ENCODE measurements around the gene CCDC177. TPM values are rescaled to one million over a fixed set of nuclear protein-coding genes. Genes with fewer than 3 reads are reported as not detected.

Gene CCDC177
- total RNA-seq, result not detected in 2 replicates

DNA sequence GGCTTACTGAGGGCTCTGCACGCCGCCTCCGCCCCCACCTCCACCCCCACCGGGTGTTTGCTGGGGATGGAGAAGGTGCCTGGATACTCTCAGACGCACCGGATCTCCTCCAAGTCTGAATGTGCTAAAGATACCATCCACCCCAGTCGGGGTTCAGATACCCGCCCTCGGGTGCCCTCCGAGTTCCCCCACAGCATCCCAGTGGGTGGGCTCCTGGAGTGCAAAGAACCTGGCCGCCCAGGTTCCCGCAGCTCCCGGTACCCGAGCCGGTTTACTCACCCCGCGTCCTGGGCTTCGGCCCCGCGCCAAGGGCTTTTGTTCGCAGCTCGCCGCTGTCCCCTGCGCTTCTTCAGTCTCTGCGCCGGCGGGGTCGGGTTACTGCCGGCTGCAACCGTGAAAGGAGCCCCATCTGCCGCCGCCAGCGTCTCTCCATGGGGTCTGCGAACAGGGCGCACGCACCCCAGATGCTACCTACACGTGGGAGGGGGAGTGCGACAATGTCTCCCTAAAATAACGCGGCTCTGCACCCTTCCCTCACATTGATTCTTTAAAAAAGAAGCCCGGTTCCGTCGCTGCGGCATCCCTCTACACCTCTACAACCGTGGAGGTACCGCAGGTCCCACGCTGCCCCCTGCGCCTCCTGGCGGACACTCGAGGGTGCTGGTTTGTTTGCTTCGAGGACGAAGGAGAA lies at the start of gene CCDC177:
Gene CCDC177 (minus strand): TSS at position 609 of the 691 bp plus-strand sequence. CDS start 1,249 bp downstream, outside the sequence.
- DNase-seq (ENCODE audit: extremely low read depth, low read depth, low spot score), result no peak

DNA sequence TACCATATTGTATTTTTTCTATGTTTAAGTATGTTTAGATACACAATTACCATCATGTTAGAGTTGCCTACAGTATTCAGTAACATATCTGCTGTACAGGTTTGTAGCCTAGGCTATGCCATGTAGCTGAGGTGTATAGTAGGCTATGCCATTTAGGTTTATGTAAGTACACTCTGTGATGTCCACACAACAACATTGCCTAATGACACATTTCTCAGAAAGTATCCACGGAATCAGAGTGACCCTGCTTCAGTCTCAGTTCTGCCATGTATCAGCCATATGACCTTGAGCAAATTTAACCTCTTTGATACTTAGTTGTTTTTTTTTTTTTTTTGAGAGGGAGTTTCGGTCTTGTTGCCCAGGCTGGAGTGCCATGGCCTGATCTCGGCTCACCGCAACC lies 49.5 kb upstream of the CCDC177 start:
- DNase-seq (ENCODE audit: extremely low read depth, low read depth, low spot score), result no peak

DNA sequence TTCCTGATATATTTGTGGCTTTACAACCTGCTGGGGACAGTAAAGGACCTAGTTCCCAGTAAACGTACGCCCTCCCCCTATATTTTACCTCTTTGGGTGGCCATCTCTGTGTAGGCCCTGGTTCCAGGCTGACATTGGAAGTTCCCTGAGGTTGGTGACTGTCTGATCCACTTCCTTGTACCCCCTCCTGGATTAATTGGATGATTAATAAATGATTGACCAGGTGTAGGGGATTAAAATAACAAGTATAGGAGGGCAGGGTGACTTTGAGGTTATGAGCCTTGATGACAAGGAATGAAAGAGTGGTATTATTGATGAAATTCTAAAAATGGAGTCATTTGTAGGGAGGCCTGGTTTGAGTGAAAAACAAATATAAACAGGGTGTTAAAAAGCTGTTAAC lies 46.3 kb upstream of the CCDC177 start:
- DNase-seq (ENCODE audit: extremely low read depth, low read depth, low spot score), result no peak

DNA sequence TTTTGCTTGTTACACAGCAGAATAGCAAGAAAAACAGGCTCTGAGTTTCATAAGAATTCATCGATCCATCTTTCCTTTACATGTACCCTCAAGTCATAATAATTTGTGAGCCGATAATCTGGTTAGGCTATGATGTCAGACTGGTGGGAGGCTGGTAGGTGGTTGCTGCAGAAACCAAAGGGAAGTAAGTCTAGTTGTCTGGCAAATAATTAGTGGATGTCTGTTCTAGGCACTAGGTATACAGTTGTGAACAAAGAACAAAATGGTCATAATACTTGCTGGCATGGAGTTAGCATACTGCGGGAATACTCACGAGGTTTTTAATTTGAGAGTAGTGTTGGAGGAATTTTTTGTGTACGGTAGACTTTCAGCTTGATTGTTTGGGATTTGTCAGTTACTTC lies 45.5 kb upstream of the CCDC177 start:
- no peak for DNase-seq (ENCODE audit: extremely low read depth, low read depth, low spot score)

DNA sequence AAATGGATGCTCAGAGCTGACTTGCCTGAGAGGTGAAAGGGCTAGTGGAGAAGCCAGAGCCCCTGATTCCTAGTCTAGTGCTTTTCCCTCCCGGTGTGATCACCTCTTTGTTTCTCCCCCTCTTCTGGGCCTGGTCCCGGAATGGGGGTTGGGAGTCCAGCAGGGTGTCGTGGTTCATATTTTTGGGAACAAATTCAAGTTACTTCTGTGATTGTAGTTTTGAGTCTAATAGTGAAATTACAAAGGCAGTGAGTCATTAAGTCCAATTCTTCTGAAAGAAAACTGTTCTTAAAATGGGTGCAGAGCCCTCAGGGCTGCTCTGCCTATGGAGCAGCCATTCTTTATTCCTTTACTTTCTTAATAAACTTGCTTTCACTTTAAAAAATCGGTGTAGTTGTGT lies 44.3 kb upstream of the CCDC177 start:
- DNase-seq (ENCODE audit: extremely low read depth, low read depth, low spot score), result no peak

DNA sequence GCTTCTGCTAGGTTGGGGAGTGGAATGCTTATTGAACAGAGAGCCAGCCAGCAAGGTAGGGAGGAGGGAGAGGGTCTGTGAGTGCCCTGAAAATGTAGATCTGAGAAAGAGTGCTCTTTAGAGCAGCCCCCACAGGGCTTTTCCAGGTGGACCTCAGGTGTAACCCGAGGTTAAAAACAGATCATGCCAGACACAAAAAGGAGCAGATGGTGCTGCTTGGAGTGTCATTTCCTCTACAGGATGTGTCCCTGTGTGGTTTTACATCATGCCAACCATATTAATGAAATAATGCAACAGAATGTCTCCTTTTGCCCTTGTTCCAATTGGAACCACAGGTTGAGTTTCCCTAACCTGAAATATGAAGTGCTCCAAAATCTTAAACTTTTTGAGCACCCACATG lies 43.1 kb upstream of the CCDC177 start:
- DNase-seq (ENCODE audit: extremely low read depth, low read depth, low spot score), result no peak

DNA sequence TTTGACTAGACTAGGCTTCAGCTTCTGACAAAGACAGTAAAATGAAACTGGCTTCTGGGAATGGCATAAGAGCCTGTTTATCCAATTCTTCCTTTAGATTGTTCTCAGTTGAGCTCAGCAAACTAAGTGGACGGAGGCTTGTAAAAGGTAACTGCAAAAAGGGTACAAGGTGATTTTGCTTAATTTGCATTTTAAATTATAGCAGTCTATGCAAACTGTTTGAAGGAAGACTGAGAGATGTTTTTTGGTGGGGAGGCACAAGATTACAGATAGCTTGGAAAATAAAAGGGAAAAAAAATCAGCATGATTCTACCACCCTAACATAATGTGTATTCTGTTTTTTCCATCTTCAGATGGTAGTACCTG lies 41.7 kb upstream of the CCDC177 start:
- DNase-seq (ENCODE audit: extremely low read depth, low read depth, low spot score), result no peak

DNA sequence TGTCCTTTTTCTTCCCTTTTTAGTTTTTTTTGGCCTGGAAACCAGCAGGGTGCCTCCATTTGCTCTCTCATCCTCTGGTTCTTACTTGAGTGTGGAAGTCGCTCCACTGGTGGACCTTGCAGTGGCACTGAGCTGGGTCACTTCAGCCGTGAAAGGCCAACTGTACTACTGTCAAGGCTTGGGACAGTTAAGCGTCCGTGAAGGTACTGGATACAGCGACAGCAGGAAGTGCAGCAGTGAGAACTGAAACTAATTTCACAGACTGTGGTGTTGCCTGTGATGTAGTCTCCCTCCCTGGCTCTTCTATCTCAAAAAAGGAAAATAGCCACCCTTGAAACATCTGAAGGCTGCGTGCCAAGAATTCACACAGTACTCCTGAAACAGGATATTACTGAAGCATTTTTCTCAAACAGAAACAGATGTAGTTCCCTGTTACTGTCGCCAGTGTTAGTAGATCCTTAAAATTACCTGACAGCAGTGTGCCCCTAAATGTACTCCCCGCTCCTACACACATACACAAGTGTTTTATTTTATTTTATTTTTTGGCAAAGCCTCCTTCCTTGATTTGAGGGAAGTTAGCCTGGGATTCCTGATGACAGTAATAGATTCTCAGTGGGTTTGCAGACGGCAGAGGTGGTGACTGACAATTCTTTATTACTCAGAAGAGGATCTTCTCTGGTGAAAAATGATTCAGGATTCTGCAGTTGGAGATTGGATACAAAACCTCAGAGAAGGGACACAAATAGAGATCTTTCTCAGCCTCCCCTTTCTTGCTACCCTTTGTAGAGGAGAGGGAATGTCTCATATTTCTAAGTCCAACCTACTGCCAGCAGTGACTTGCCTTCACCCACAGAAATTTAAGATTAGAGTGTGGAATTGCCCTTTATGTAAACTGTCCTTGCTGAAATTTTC lies 41.1 kb upstream of the CCDC177 start:
- peak; percentile 45 for DNase-seq (ENCODE audit: extremely low read depth, low read depth, low spot score)

DNA sequence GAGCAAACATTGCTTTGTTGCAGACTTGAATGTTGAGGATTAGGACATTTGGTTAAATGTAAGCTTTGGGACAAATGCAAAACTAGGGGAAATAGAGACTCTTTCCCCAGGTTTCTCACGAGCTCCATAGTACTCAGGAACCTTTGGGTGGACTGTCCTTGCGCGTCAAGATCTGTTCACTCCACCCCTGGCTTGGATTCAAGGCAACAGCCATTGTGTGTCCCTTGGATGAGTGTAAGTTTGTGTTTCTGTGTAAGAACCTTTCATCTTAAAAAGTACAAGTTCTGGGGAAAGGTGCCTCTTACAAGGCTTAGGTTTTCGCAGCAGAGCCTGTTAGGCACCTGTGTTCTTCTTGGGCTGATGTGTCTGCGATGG lies 40.4 kb upstream of the CCDC177 start:
- no peak for DNase-seq (ENCODE audit: extremely low read depth, low read depth, low spot score)

DNA sequence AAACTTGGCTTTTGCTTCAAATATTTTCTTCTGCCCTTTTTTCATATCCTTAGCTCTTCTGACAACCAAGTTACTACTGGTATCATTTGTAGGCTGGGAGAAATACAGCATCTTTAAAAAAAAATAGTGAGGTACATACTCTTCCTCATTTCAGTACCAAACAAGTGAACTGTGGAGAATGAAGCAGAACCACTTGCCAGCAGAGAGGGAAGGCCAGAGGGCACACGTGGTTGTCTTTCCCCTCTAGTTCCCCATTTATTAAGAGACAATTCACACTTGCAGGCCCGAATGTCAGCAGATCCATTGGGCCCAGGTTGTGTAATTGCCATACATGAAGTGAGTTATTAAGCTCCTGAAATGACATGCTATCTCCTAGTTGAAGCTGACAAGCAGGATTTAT lies 39.9 kb upstream of the CCDC177 start:
- no peak for DNase-seq (ENCODE audit: extremely low read depth, low read depth, low spot score)

DNA sequence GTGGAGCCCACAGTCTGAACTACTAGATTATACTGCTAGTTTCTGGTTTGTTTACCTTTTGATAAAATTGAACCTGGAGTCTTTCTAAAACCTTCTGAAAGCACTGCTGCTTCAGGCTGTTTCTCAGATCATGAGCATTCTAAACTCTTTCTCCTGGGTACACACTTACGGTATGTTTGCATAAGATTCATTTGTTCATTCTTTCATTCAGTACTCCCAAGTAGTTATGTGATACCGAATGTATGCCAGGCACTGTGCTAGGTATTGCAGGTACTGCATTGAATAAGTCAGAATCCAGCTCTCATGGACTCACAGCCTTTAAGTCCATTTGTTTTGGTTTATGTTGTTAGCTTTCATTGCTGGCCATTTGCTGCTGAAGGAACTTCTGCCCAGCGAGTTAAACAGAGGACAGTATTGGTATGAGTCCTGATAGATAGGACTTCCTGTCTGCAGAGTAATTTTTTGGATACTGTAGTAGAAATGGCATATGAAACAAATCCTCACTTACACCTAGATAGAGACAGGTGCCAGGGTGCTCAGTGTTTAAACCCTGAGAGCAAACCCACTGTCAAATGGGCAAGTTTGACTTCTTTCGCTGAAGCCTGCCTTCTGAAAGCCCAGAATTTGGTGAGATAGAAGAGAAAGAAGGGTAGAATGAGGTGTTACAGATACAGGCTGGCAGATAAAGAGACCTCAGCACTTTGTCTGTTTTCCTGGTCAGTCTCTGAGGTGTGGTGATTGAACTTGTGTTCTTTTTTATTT lies 38.8 kb upstream of the CCDC177 start:
- DNase-seq (ENCODE audit: extremely low read depth, low read depth, low spot score), result no peak

DNA sequence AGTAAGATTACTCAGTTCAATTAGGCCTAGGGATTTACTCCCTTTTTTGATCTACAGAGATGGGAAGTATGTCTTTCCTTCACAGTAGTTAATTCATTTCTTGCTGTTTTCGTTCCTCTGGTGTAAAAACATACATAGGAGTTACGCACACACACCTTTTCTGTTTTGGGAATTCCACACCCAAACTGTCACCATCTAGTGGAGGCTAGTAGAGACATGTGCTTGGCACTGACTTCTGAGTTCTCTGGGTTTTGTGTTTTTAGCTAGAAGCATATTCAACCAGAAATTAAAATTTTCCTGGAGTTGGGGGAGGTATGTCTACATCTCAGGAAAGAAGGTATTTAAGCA lies 38.1 kb upstream of the CCDC177 start:
- no peak for DNase-seq (ENCODE audit: extremely low read depth, low read depth, low spot score)

DNA sequence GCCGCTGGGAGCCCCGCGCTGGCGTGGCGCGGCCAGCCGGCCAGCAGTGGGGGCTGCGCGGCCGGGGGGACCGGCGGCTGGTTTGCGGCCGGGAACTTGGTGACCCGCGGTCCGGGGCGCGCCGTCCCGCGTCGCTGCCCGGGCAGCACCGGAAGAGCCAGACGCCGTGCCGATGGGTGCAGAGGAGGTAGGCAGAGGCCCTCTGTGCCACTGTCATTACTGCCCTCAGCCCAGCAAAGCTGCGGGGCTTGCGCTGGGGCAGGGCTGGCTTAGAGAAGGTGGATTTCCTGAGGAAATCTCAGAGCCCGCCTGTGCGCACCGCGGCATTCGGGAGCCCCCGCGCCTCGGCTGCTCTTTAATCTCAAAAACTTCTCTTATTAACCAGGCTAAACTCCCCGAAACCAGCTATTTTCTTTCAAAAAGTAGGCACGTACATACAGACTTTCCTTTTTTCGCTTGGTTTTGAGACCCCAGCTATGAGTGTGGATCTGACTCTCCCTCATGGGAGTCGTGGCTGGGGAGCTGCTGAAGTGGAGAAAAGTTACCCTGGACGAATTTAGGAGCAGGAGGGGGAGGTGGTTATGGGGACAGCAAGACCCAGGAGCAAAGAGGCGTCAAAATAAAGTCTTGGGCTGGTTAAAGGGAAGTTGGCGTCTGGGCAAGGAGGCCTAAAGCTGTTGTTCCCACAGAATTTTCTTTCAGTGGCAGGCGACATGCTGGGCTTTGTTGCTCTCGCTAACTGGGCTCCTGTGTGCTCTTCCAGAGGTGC lies 37.5 kb upstream of the CCDC177 start:
- no peak for DNase-seq (ENCODE audit: extremely low read depth, low read depth, low spot score)

DNA sequence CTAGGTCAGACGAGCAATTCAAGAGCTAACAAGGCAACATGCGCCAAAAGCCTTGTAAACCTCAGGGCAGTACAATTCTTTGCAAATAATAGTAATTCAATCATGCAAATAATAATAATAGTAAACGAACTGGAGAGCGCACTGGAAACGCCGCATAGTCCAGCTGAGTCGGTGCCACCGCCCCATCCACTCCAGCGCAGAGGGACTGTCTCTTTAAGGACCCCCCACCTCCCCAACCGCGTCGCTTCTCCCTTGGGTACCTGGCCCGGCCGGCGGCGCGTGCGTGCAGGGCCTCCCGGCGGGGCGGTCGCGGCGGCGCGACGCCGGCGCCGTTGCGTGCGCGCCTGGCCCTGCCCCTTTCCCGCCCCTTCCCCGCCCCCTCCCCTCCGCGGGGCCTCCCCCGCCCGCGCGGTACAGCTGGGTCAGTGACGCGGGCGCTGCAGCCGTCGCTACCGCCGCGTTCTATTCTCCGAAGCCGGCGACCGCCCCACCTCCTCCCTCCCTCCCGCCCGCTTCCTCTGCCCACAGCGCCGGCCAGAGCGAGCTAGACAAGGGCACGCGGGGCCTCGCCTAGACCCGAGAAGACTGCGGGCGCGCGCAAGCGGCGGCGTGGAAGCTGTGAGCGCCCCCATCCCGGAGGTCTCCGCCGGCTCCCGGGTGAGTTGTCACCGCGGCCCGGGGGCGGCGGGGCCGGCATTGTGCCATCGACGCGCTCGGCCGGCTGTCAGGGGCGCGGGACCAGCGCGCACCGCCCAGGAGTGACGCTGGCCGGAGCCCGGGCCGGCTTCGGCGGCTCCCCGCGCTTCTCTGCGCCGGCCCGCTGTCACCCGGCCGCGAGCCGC lies 36.7 kb upstream of the CCDC177 start, which contains the start of gene SUSD6:
Gene SUSD6 (plus strand): TSS at position 425 of the 842 bp plus-strand sequence. CDS start 46,997 bp downstream, outside the sequence.
- no peak for DNase-seq (ENCODE audit: extremely low read depth, low read depth, low spot score)

DNA sequence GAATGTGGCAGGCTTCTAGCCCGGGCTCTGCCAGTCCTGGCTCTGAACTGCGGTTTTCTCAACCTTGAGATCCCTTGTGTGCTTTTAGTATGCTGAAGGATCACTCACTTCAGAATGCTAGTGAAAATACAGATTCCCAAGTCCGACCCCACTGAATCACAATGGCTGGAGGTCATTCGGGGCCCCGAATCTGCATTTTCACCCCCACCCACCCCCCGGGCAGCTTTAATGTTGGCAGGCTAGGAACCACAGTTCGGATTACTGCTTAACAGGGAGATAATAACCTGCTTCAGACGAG lies 36.2 kb upstream of the CCDC177 start:
- no peak for DNase-seq (ENCODE audit: extremely low read depth, low read depth, low spot score)

DNA sequence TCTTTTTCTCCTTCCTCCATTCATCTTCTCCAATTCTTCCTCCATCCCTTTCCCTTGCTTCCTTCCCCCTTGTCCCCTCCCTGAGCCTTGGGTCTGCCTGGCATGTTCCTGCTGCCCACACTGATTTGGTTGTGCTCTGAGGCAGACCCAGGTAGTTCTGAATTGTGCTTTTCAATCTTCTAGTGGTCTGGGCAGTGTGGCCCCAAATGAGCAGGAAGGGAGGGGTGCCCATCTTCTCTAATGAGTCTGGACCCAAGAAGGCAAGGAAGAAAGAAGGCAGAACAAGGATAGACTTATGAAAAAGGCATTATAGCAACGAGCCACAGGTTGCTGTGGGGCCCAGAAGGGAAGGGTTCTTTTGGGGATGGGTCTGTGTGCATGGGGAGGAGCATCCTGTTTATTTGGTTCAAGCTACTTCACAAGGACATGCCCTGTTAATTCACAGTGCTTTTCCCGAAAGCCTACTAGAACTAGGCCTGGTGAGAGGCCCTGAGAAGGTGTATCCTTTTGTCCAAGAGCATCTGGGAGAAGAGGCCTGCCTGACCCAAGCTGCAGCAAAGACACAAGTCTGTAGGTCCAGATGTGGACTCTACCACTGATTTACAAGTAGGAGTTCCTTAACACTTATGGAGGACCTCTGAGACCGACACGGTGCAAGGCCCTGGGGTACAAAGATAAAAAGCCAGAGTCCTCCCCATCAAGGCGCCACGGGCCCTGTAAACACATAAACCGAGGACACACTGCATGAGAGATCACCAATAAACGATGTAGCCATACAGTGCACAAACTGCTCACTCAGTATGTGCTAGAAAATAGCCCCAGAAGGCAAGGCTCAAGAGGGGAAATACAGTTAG lies 35.6 kb upstream of the CCDC177 start:
- no peak for DNase-seq (ENCODE audit: extremely low read depth, low read depth, low spot score)

DNA sequence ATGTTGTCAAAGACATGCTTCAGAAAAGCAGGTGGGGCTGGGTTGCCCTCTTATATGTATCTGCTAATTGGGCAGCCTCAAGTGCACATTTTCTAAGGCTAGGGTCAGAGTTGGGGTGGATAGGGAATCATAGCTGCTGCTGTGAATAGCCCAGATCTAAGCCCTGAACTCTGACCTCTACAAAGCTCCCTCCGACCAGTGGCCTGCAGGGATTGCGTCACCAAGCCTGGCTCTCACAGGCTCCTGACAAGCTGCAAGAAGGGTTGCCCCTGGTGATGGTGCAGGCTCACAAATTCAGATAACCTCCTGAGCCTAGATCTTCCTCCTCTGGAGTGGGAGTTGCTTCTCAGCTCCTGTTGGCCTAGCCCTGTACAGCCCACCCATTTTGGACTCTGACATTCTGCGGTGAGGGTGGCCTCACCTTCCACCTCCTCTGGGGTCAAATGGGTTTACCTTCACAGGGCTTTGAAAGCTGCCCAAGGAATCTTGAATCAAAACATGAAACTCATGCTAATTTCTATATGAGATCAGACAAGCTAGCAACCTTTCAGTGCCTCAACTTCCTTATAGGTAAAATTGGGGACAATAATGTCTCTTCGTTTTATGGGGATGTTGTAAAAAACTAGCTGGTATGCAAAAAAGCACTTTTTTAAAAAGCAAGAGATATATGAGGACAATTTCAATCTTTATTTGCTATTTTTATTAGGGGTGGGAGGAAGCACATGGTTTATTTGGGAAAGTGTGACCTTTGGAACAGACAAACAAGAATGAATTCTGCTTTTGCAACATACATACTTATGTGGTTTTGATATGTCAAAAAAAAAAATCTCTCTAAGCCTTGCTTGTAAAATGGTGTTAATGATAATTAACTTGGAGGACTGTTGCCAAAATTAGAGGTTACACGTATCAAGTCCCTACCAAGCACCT lies 31.9 kb upstream of the CCDC177 start:
- no peak for DNase-seq (ENCODE audit: extremely low read depth, low read depth, low spot score)

DNA sequence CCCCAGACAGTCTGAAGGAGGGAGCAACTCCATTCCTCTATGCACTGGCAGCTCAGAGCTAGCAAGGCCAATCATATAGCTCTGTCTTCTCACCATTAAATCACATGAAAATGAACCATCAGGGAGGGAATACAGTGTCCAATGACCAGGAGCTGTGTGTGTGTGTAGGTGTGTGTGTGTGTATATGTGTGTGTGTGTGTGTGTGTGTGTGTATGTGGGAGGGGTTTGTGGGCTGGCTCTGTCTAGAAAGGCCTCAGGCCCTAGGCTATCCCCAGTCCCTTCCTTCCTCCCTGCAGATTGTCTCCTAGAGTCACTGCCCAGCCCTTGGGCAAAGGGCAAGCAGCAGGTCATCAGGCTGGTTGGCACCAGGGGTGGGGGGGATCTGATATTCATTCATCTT lies 31.1 kb upstream of the CCDC177 start:
- DNase-seq (ENCODE audit: extremely low read depth, low read depth, low spot score), result no peak
